ENCODE measurements around the gene FGD3.

Gene FGD3

DNA sequence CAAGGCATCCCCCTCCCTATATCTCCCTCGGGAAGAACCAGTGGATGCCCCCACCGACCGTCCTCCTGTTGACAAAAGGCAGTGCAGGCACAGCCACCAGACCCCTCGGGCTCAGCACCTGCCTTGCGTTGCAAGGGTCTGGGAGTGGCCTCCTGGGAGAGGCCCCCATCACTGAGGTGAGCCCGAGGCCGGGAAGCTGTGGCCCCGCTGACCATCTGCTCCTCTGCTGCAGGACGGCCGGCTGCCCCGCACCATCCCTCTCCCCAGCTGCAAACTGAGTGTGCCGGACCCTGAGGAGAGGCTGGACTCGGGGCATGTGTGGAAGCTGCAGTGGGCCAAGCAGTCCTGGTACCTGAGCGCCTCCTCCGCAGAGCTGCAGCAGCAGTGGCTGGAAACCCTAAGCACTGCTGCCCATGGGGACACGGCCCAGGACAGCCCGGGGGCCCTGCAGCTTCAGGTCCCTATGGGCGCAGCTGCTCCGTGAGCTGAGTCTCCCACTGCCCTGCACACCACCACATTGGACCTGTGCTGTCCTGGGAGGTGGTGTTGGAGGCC, 87.9 kb downstream of the FGD3 start:
- H3K9ac ChIP-seq (ENCODE audit: low read length), result no peak overlapping the region
- H3K4me1 ChIP-seq (ENCODE audit: control insufficient read depth, insufficient read depth, low read length), result peaks cover 12% of the 10 kb centered on the region; the same call in 1 of the 2 replicates
- H3K9me3 ChIP-seq (ENCODE audit: control insufficient read depth, insufficient read depth, low read depth, low read length), result no peaks in the 10 kb centered on the region
- no peaks in the 10 kb centered on the region for H3K36me3 ChIP-seq (ENCODE audit: control insufficient read depth, insufficient read depth, low read length)
- no peaks in the 10 kb centered on the region; the same call in 1 of the 2 replicates for H3K27me3 ChIP-seq (ENCODE audit: control insufficient read depth, insufficient read depth, low read length)
- H3K4me3 ChIP-seq (ENCODE audit: low read depth, low read length), result no peak overlapping the region
- no peak overlapping the region for H3K27ac ChIP-seq (ENCODE audit: low read depth, low read length)

DNA sequence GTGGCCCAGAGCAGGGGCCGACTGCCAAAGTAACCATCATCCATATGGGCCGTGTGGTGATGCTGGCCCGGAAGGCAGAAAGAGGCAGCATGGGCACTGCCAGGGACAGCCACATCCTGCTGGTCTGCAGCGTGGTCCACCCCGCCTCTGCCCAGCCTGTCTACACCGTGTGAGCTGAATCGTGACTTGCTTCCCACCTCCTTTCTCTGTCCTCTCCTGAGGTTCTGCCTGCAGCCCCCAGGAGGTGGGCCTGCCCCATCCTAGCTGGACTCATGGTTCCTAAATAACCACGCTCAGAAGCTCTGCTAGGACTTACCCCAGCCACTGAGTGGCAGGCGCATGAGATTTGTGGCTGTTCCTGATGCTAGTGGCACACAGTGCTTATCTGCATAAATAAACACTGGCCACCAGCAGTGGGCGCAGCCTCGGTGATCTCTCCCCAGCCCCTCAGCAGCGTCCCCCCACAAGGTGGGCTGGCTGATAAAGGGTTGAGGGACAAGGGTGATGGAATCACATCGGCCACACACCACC, 88.6 kb downstream of the FGD3 start:
- Histone ChIP-seq H3K9ac (ENCODE audit: low read length) (no peak overlapping the region), H3K27me3 (ENCODE audit: control insufficient read depth, insufficient read depth, low read length) (no peaks in the 10 kb centered on the region; the same call in 1 of the 2 replicates), H3K27ac (ENCODE audit: low read depth, low read length) (no peak overlapping the region), H3K4me3 (ENCODE audit: low read depth, low read length) (no peak overlapping the region), H3K4me1 (ENCODE audit: control insufficient read depth, insufficient read depth, low read length) (peaks cover 12% of the 10 kb centered on the region; the same call in 1 of the 2 replicates), H3K9me3 (ENCODE audit: control insufficient read depth, insufficient read depth, low read depth, low read length) (no peaks in the 10 kb centered on the region), H3K36me3 (ENCODE audit: control insufficient read depth, insufficient read depth, low read length) (no peaks in the 10 kb centered on the region)

DNA sequence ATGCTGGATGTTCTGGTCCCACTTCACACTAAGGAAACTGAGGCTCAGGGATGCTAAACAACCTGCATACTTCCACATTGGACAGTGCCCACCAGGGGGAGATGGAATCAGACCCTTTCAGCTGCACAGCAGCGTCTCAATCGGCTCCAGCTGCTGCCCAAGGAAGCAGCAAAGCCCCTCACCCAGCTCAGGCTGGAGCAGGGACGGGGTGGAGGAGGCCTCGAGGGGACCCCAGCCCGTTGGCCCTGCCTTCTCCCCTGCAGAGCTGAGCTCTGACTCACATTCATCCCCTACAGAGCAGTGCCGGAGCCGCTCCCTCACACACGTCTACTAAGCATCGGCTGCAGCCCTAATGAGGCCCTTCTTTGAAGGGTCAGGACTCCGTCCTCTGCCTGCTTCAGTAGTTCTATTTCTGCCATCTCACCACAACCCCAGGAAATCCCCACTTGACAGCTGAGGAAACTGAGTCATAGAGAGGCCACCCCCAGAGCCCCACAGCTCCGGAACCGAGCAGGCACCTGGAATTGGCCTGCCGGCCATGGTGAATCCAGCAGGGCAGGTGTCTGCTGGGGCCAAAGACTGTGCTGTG, 89.7 kb downstream of the FGD3 start:
- Histone ChIP-seq H3K9me3 (ENCODE audit: control insufficient read depth, insufficient read depth, low read depth, low read length) (no peaks in the 10 kb centered on the region), H3K27ac (ENCODE audit: low read depth, low read length) (no peak overlapping the region), H3K9ac (ENCODE audit: low read length) (no peak overlapping the region), H3K4me1 (ENCODE audit: control insufficient read depth, insufficient read depth, low read length) (peaks cover 12% of the 10 kb centered on the region; the same call in 1 of the 2 replicates), H3K27me3 (ENCODE audit: control insufficient read depth, insufficient read depth, low read length) (no peaks in the 10 kb centered on the region; the same call in 1 of the 2 replicates), H3K4me3 (ENCODE audit: low read depth, low read length) (no peak overlapping the region), H3K36me3 (ENCODE audit: control insufficient read depth, insufficient read depth, low read length) (no peaks in the 10 kb centered on the region)

DNA sequence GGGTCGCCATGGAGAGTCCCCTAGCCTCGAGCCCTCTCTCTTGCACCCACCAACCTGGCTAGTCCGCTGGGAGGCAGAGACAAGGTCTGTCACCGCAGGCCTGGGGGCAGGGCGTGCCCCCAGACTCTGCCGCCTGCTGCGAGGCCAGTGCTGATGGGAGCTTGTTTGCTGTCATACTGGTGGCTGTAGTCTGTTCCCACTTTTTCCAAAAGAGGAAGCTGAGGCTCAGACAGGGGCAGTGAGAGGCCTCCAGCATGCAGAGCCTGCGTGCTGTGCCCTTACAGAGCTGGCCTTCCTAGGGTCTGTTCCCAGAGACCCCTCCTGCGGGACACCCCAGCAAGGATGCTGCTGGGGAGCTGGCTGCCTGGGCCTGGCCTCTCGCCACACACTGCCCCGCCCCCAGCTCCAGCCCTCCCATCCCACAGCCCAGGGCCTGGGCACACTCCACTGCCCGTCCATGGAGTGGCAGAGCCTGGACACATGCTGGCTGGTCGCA, 90.2 kb downstream of the FGD3 start:
- no peaks in the 10 kb centered on the region for H3K36me3 ChIP-seq (ENCODE audit: control insufficient read depth, insufficient read depth, low read length)
- H3K9me3 ChIP-seq (ENCODE audit: control insufficient read depth, insufficient read depth, low read depth, low read length), result no peaks in the 10 kb centered on the region
- no peak overlapping the region for H3K27ac ChIP-seq (ENCODE audit: low read depth, low read length)
- H3K4me3 ChIP-seq (ENCODE audit: low read depth, low read length), result no peak overlapping the region
- no peak overlapping the region for H3K9ac ChIP-seq (ENCODE audit: low read length)
- H3K27me3 ChIP-seq (ENCODE audit: control insufficient read depth, insufficient read depth, low read length), result no peaks in the 10 kb centered on the region; the same call in 1 of the 2 replicates
- peaks cover 12% of the 10 kb centered on the region; the same call in 1 of the 2 replicates for H3K4me1 ChIP-seq (ENCODE audit: control insufficient read depth, insufficient read depth, low read length)

DNA sequence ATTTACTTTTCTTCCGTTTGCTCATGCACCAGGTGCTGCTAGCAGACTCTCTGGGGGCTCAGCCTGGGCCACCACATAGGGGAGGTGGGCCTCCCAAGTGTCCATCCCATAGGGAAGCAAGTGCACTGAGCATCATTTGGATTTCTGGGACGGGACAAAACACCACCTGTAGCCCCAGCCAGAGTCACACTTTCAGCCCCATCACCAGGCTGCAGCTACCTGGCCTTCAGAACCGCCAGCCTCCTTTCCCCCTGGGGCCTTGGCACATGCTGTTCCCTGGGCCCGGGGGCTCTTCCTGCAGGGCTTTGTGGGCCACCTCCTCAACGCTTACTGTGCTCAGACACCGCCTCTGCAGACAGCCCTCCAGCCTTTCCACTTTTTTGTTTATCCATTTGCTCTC, 91.6 kb downstream of the FGD3 start:
- no peak overlapping the region for H3K4me3 ChIP-seq (ENCODE audit: low read depth, low read length)
- no peak overlapping the region for H3K9ac ChIP-seq (ENCODE audit: low read length)
- peaks cover 12% of the 10 kb centered on the region; the same call in 1 of the 2 replicates for H3K4me1 ChIP-seq (ENCODE audit: control insufficient read depth, insufficient read depth, low read length)
- no peak overlapping the region for H3K27ac ChIP-seq (ENCODE audit: low read depth, low read length)
- H3K36me3 ChIP-seq (ENCODE audit: control insufficient read depth, insufficient read depth, low read length), result no peaks in the 10 kb centered on the region
- no peaks in the 10 kb centered on the region for H3K27me3 ChIP-seq (ENCODE audit: control insufficient read depth, insufficient read depth, low read length)
- H3K9me3 ChIP-seq (ENCODE audit: control insufficient read depth, insufficient read depth, low read depth, low read length), result no peaks in the 10 kb centered on the region

DNA sequence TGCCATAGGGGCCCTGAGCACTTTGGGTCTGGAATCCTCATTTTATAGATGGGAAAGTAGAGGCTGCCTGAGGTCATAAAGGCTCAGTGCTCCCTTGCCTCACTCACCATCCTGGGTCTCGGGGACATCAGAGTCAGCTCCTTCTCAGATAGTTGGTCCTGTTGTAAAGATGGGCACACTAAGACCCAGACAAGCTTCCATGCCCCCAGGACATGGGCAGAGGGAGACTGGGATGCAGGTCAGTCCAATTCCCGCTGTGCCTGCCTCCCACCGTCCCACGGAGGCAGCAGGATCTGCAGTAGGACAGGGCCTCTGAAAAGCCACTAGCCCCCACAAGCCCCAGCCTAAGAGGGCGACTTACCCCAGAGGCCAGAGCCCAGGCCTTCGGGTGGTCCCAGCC, 92.1 kb downstream of the FGD3 start:
- no peaks in the 10 kb centered on the region for H3K9me3 ChIP-seq (ENCODE audit: control insufficient read depth, insufficient read depth, low read depth, low read length)
- no peak overlapping the region for H3K4me3 ChIP-seq (ENCODE audit: low read depth, low read length)
- no peak overlapping the region for H3K9ac ChIP-seq (ENCODE audit: low read length)
- peaks cover 12% of the 10 kb centered on the region; the same call in 1 of the 2 replicates for H3K4me1 ChIP-seq (ENCODE audit: control insufficient read depth, insufficient read depth, low read length)
- no peaks in the 10 kb centered on the region for H3K27me3 ChIP-seq (ENCODE audit: control insufficient read depth, insufficient read depth, low read length)
- no peaks in the 10 kb centered on the region for H3K36me3 ChIP-seq (ENCODE audit: control insufficient read depth, insufficient read depth, low read length)
- no peak overlapping the region for H3K27ac ChIP-seq (ENCODE audit: low read depth, low read length)

DNA sequence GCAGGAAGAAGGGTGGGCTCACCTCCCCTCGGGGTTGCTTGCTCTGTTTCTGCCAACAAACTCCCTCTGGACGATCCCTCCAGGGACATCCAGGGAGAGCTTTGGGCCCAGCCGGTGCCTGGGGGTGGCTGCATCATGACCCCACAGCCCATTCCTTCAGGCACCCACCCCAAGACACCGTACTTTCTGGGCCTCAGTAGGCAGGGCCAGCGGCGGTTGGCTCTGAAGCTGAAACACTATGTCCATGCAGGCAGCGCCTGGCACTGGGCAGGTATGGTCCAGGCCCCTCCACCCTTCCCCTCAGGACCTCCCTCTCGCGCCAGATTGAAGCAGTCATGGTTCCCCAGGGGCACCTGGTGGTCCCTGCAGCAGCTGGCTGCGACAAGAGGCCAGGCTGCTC, 92.7 kb downstream of the FGD3 start:
- no peaks in the 10 kb centered on the region for H3K36me3 ChIP-seq (ENCODE audit: control insufficient read depth, insufficient read depth, low read length)
- peaks cover 12% of the 10 kb centered on the region; the same call in 1 of the 2 replicates for H3K4me1 ChIP-seq (ENCODE audit: control insufficient read depth, insufficient read depth, low read length)
- H3K9me3 ChIP-seq (ENCODE audit: control insufficient read depth, insufficient read depth, low read depth, low read length), result no peaks in the 10 kb centered on the region
- H3K27ac ChIP-seq (ENCODE audit: low read depth, low read length), result no peak overlapping the region
- no peak overlapping the region for H3K9ac ChIP-seq (ENCODE audit: low read length)
- H3K27me3 ChIP-seq (ENCODE audit: control insufficient read depth, insufficient read depth, low read length), result no peaks in the 10 kb centered on the region
- H3K4me3 ChIP-seq (ENCODE audit: low read depth, low read length), result no peak overlapping the region

DNA sequence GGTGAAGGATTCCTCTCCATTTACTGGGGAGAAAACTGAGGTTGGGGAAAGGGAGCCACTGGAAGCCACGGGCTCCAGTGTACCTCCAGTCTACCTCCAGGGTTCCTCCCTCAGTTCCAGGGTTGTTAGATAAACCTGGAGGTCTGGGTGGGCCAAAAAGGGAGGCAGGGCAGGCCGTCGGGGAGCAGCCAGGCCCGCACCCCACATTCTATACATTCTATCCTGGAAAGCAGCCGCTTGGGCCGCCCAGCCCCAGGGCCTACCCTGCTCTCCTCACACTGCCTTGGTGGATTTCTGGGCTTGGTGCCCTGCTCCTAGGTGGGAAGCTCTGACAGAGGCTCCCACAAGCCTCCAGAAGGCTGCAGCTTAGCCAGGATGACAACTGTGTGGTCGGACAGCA, 93.1 kb downstream of the FGD3 start:
- H3K4me1 ChIP-seq (ENCODE audit: control insufficient read depth, insufficient read depth, low read length), result peaks cover 12% of the 10 kb centered on the region; the same call in 1 of the 2 replicates
- no peak overlapping the region for H3K4me3 ChIP-seq (ENCODE audit: low read depth, low read length)
- no peaks in the 10 kb centered on the region for H3K27me3 ChIP-seq (ENCODE audit: control insufficient read depth, insufficient read depth, low read length)
- H3K36me3 ChIP-seq (ENCODE audit: control insufficient read depth, insufficient read depth, low read length), result no peaks in the 10 kb centered on the region
- H3K9ac ChIP-seq (ENCODE audit: low read length), result no peak overlapping the region
- no peak overlapping the region for H3K27ac ChIP-seq (ENCODE audit: low read depth, low read length)
- H3K9me3 ChIP-seq (ENCODE audit: control insufficient read depth, insufficient read depth, low read depth, low read length), result no peaks in the 10 kb centered on the region

DNA sequence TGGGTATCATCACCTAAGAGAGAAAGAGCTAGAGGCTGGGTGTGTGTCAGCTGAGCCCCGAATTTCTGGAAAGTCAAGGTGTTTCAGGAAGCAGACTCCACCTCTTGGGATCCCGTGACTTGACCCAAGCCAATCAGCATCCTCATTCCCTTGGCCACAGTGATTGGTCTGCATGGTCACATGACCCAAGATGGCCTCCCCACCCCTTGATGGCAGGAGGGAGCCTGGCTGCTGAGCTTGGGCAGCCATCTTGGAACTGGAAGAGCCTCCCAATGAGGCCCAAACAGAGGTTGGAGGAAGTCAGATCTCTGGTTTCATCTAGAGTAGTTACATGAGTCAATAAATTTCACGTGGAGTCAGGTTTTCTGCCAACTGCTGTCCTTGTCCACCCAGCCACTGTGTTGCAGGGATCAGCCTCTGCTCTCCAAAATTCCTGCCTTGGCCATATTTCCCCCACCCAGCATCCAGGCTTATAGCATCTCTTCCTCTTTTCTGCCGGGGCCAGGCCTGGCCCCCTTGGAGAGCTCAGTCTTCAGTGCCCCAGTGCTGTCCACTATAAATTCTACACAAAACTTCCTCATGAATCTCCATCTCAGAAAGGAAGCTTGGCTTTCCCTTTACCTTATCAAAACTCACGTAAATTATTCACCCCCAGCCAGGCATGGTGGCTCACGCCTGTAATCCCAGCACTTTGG, 93.9 kb downstream of the FGD3 start:
- no peaks in the 10 kb centered on the region for H3K9me3 ChIP-seq (ENCODE audit: control insufficient read depth, insufficient read depth, low read depth, low read length)
- H3K4me1 ChIP-seq (ENCODE audit: control insufficient read depth, insufficient read depth, low read length), result peaks cover 12% of the 10 kb centered on the region; the same call in 1 of the 2 replicates
- no peaks in the 10 kb centered on the region for H3K36me3 ChIP-seq (ENCODE audit: control insufficient read depth, insufficient read depth, low read length)
- no peak overlapping the region for H3K4me3 ChIP-seq (ENCODE audit: low read depth, low read length)
- no peaks in the 10 kb centered on the region for H3K27me3 ChIP-seq (ENCODE audit: control insufficient read depth, insufficient read depth, low read length)
- no peak overlapping the region for H3K27ac ChIP-seq (ENCODE audit: low read depth, low read length)
- no peak overlapping the region for H3K9ac ChIP-seq (ENCODE audit: low read length)

DNA sequence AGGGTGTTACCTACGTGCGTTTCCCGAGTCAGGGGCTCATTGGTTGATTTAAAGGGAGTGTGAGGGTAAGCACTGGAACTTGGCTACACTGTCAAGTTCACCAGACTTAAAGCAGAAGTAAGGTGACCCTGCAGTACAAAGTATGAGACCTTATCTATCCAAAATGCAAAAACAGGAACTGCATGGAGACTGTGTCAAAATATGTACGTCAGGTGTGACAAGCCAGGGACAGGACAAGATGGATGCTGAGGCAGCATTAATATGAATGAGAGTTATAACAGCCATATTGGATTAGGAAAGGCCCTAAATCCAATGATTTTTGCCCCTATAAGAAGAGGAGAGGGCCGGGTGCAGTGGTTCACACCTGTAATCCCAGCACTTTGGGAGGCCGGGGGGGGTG, 95.8 kb downstream of the FGD3 start:
- no peak overlapping the region for H3K27ac ChIP-seq (ENCODE audit: low read depth, low read length)
- no peaks in the 10 kb centered on the region for H3K36me3 ChIP-seq (ENCODE audit: control insufficient read depth, insufficient read depth, low read length)
- no peak overlapping the region for H3K9ac ChIP-seq (ENCODE audit: low read length)
- no peaks in the 10 kb centered on the region for H3K9me3 ChIP-seq (ENCODE audit: control insufficient read depth, insufficient read depth, low read depth, low read length)
- no peak overlapping the region for H3K4me3 ChIP-seq (ENCODE audit: low read depth, low read length)
- no peaks in the 10 kb centered on the region for H3K27me3 ChIP-seq (ENCODE audit: control insufficient read depth, insufficient read depth, low read length)
- 0 out of 2 replicates have a peak, but pooled peaks cover 2% of the 10 kb centered on the region for H3K4me1 ChIP-seq (ENCODE audit: control insufficient read depth, insufficient read depth, low read length)

DNA sequence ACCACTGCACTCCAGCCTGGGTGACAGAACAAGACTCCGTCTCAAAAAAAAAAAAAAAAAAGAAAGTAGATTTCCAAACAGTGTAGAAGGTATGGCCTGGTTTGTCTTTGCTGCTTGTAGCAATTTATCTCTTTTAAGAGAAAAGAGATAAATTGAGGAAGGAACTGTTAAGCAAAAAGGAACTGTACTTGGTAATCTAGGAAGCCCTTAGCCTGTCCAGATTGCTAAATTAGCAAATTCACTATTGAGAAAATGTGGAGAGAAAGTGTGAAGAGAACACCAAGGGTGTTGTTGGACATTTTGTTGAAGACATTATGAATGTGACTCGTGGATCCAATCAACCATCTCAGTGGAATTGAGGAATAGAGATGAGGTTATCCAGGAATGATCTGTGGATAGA, 98.2 kb downstream of the FGD3 start:
- no peaks in the 10 kb centered on the region for H3K4me1 ChIP-seq (ENCODE audit: control insufficient read depth, insufficient read depth, low read length)
- no peak overlapping the region for H3K27ac ChIP-seq (ENCODE audit: low read depth, low read length)

More for the DNA sequence above, 98.2 kb downstream of the FGD3 start:
- Histone ChIP-seq H3K4me3 (ENCODE audit: low read depth, low read length) (no peak overlapping the region), H3K9ac (ENCODE audit: low read length) (no peak overlapping the region), H3K9me3 (ENCODE audit: control insufficient read depth, insufficient read depth, low read depth, low read length) (no peaks in the 10 kb centered on the region), H3K36me3 (ENCODE audit: control insufficient read depth, insufficient read depth, low read length) (no peaks in the 10 kb centered on the region), H3K27me3 (ENCODE audit: control insufficient read depth, insufficient read depth, low read length) (no peaks in the 10 kb centered on the region)
